Transverse colon (tissue), 3 donors: ENCODE data around the gene ZNF549.
"Not testable (repeated sequence)": the region's sequence is repeated elsewhere in the genome, so short reads cannot be mapped to it uniquely, and the experiment has no call there.

ENCODE experiments used
- CTCF ChIP-seq, 5 experiments: fragments of 200-600 bp in 3 of 5; fragments of 450-650 bp in 2 of 5; sonication (generic) in 3 of 5; IDR thresholded peaks; 1 replicate in 2 of 5; 2 replicates in 3 of 5; pipeline ENCODE4 v1.5.1; 2016 to 2017; ENCODE audit warnings: antibody characterized with exemption in 5 of 5, inconsistent platforms in 3 of 5, mild to moderate bottlenecking in 2 of 5, moderate library complexity in 1 of 5
- EP300 ChIP-seq: sonication (generic); formaldehyde crosslinking; IDR thresholded peaks from one replicate; pipeline ENCODE4 v1.6.1; 2017; ENCODE audit warnings: antibody characterized with exemption, low read depth
- POLR2A ChIP-seq: fragments of 450-650 bp; IDR thresholded peaks from one replicate; pipeline ENCODE4 v1.6.1; 2016; ENCODE audit warnings: antibody characterized with exemption, mild to moderate bottlenecking, moderate library complexity

- TF ChIP-seq POLR2A; CTCF (IDR thresholded peaks at IDR 0.05); EP300: not testable (repeated sequence)
These were observed 9.1 kb upstream of the ZNF549 start for GRCh38 chr19:57518021-57518420.
